CD4-positive, alpha-beta T cell treated with Interleukin-17A for 1 hour (primary cell): Measurements from ENCODE around the gene ZNF101.

Source experiments
- DNase-seq: peaks from one replicate; pipeline ENCODE4 v3.0.0-alpha.2; 2020

Gene ZNF101

DNA sequence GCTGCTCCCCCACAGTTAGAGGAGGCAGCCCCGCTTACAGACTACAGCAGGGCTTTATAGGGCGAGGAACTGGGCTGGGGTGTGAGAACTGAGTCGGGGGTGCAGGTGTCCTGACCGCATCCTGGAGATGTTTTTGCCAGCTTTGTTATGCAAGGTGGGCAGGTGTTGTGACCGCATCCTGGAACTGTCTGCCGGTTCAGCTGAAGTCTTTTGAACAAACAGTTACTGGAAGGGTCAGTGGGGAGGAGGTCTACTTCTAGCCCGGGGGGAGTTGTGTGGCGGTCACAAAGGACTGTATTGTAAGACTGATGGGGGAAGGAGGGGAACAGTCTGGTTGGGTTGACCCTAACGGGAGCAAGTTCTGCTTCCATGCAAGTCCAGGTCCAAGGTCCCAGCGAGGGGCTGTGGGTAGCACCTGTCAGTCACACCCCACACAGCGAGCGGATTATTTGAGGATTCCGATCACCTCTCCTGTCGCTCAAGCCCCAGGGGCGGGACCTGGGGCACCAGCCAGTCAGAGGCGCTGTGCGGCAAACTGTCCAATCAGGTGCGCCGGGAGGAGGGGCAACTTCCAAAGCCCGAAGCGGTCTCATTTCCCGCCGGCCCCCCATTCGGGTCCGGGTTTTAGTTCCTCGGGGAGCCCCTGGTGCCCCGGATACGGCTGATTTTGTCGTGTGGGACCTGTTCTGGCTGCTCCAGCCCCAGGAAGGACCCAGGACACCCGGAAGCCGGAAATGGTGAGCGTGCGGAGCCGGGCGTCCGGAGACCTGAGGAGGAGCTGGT lies at the start of gene ZNF101:
Gene ZNF101 (plus strand): TSS at position 610 of the 783 bp plus-strand sequence. CDS start 125 bp downstream, at position 735.
- DNase-seq, result peak; percentile 96

DNA sequence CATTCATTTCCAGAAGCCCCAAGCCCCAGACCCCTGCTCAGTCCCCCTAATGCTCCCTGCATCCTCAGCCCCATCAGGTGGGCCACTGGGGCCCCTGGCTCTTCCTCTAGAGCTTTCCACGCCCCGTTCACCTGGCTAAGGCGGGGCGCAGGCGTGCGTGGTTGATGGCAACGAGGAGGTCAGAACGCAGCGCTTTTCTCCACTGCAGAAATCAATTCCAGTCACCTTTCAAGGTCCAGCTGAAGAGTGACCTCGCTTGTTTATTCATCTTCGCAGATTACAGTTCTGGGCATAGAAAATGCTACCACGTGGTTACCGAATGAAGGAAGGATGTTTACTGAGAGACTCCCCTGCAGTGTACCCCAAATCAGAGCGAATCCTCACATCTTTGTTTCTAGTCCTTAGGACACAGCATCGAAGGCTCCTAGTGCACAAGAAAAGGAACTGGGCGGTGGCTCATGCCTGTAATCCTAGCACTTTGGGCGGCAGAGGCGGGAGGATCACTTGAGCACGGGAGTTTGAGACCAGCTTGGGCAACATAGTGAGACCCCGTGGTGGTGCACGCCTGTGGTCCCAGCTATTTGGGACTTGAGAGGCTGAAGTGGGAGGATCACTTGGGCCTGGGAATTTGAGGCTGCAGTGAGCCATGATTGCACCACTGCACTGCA lies 49.3 kb upstream of the ZNF101 start:
- no peak for DNase-seq

DNA sequence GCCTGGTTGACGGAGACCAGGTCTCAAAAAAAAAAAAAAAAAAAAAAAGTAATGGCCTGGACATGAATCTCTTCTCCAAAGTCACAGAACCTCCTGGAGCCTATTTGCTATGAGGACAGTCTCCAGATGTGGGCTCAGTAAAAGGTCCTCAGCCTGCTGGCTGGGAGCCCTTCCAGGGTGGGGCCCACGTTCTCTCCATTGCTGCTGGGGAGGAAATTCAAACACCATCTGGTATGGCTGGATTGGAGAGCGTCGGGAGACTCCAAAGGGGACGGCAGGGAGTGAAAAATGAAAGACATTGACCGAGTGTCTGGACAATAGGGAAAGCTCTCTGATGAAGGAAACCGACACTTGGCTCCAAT lies 48.8 kb upstream of the ZNF101 start:
- no peak for DNase-seq

DNA sequence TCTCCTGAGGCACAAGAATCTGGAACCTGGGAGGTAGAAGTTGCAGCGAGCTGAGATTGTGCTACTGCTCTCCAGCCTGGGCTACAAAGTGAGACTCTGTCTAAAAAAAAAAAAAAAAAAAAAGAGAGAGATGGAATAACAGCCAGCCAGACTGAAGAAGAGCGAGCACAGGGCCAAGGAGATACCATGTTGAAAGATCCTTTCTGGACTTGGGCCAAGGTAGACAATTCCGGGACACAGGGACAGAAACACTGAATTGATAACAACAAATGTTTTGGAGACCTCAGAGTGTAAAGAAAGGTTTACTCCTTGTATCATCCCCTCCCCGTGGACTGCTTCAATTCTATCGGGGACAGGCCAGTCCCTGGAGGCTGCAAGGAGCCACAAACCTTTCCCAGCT lies 45.3 kb upstream of the ZNF101 start:
- DNase-seq, result no peak

DNA sequence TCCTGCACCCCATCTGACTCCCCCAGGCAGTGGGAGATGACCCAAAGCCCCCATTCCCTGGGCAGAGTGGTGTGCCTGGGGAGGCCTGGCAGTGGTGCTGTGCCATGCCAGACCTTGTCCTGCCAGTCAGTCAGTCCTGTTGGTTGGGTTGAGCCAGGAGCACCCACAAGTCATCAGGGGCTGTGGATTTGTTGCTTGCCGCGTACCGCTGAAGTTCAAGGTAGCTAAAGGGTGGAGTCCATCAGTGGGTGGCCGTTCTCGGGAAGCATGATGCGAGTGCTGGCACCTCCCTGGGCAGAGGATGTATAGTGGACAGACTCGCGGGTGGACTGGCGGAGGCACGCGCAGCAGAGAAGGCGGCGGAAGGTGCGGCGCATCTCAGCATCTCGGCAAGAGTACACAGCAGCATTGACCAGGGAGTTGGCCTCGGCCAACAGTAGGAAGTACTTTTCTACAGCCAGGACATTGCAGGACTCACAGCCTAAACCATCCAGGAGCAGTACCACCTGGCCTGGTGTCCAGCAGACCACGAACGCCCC lies 44.5 kb upstream of the ZNF101 start:
- no peak for DNase-seq

DNA sequence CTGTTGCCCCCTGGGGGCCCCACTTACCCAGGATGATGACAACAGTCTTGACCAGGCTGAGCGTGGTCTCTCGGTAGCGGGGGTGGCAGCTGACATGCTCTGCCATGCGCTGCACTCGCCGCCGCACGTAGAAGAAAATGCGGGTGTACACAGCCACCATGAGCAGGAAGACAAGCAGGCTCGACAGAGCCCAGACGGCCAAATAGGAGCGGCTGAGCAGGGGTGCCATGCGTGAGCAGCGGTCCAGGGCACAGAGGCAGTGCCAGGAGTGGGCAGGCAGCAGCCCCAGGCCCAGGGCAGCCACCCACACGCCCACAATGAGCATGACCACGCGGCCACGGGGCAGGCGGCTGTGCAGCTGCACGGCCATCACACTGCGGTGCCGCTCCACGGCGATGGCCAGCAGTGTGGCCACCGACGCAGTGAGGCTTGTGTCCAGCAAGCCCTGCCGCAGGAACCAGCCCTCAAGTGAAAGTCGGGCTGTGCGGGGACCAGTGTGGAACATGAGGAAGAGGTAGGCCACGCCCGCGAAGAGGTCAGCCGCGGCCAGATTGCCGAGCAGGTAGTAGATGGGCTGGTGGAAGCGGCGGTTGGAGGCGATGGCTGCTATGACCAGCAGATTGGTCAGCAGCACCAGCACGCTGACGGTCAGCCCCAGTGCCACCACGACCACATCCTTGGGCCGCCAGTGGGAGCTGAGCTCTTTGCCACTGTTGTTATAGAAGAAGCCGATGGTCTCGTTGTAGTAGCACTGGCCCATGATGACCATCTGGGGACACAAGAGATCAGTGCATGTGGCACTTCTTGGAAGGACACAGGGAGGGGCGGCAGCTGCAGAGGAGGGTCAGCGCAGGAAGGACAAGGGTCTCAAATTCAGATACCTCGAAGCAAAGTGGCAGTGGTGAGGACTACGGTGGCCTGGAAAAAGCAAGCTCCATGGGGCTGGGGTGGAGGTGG lies 41.8 kb upstream of the ZNF101 start:
- DNase-seq, result no peak

DNA sequence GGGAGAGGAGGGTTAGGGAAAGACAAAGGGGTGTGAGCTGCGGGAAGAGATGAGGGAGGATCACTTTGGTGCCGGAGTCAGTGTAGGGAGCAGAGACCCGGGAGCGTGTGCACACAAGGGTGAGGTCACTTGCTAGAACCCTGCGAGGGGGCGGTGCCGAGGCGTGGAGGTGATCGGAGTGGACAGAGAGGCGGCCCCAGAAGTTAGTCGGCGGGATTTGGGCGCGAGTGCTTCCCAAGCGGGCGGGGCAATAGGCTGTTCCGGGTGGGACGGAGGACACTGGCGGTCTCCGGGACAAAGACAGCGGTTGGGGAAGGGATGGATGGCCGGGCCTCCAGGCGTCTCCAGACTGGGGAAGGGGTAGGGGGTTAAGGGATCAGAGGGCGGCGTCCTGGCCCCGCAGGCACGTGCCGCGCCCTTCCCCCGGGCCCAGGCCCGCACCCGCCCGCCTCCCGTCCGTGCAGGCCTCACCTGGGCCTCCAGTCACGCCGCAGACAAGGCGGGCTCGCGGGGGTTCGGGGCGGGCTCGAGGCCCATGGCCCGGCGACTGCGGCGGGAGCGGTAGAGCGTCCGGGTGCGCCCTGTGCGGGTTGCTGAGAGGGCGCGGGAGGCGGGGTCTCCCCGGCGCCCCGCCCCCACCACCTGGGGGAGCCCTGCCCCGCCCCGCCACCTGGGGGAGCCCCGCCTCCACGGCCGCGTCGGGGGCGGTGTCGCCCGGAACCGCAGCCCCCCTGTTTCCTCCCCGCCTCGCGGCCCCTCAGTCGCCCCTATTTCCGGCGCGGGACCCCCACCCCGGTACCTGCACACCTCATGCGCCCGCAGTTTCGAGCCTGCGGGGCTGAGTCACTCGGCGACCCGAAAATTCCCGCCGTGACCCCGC lies 40.8 kb upstream of the ZNF101 start, which contains the start of gene LPAR2:
Gene LPAR2 (minus strand): TSS at position 600 of the 880 bp plus-strand sequence. CDS start 945 bp downstream, outside the sequence.
- DNase-seq, result peak; percentile 81

DNA sequence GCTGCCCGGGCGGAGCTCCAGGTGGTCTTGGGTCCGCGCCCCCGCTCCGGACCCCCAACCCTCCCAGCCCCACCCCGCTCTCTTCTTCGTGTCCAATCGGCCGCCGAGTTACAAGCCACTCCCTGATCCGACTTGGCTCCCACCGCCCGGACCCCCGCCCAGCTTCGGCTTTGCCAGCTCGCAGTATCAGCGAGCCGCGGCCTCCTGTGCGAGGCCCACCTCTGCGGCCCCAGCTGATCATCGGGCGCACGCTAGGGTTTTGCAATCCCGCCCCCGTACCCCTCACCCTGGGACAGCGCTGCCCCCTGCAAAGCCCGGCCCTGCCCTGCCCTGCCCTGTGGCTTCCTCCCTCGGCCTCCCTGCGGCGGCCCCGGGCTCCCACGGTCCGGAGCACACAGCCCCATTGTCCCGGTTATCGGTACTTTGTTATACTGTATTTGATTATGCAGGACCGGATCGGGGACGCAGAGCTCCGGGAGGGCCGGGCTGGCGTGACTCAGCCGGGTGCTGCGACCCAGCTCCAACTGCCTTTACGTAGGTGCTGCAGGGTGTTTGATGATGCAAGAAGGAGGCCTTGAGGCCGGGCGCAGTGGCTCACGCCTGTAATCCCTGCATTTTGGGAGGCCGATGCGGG lies 40.0 kb upstream of the ZNF101 start:
- DNase-seq, result peak; percentile 31

DNA sequence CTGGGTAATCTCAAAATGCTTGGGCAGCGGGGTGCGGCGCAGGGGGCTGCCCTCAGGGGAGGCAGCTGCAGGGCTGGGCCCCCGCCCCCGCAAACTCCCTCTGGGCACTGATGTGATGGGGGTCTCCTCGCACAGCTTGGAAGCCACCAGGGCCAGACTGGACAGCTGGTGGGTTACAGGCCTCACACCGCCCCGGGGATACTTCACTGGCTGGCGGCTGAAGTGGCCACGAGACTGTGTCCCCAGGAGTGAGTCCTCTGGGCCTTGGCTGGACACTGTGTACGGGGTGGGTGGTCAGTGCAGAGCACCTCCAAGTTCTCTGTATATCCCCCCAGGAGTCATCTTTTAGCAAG lies 38.6 kb upstream of the ZNF101 start:
- DNase-seq, result no peak

DNA sequence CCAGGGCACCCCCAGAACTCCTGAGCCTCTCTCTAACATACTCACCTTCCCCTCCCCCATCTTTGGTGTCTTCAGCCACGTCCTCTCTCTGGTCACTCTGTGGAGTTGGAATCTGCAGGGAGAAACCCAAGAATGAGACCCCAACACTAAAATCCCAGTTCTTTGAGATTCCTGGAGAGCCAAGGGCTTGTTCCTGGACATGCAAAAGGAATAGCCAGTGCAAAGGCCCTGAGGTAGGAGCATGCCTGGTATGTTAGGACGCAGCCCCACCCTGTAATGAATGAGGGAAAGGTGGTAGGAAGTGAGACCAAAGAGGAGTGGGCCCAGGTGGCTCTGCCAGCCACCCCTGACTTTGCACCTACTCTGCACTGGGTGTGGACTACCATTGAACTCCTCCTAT lies 38.2 kb upstream of the ZNF101 start:
- no peak for DNase-seq

DNA sequence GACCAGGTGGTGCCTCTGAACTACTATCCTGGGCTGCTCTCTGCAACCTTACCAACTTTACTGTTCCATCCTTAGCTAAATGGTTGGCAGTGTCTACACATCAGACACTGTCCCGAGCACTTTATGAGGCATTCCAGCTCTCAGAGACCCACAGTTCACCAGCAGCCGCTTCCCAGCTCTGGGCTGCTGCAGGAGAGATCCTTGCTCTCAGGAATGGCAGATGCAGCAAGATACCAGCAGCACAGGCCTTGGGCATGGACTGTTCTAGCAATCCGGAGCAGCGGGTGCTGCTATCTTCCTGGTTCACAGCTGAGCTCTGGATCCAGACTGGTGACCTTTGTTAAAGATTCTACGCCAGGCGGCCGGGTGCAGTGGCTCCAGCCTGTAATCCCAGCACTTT lies 37.3 kb upstream of the ZNF101 start:
- no peak for DNase-seq

DNA sequence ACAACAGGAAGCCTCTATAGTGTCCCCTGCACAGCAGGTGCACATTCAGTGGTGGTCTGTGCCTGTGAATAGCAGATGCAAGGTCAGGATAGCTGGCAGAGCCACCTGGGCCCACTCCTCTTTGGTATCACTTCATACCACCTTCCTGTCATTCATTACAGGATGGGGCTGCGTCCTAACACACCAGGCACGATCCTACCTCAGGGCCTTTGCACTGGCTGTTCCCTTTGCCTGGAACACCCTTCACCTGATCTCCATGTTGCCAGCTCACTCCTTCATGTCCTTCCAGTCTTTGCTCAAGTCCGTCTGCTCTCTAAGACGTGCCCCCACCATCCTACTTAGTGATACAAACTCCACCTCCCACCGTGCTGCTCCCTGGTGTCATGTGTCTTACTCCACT lies 36.0 kb upstream of the ZNF101 start:
- DNase-seq, result no peak

DNA sequence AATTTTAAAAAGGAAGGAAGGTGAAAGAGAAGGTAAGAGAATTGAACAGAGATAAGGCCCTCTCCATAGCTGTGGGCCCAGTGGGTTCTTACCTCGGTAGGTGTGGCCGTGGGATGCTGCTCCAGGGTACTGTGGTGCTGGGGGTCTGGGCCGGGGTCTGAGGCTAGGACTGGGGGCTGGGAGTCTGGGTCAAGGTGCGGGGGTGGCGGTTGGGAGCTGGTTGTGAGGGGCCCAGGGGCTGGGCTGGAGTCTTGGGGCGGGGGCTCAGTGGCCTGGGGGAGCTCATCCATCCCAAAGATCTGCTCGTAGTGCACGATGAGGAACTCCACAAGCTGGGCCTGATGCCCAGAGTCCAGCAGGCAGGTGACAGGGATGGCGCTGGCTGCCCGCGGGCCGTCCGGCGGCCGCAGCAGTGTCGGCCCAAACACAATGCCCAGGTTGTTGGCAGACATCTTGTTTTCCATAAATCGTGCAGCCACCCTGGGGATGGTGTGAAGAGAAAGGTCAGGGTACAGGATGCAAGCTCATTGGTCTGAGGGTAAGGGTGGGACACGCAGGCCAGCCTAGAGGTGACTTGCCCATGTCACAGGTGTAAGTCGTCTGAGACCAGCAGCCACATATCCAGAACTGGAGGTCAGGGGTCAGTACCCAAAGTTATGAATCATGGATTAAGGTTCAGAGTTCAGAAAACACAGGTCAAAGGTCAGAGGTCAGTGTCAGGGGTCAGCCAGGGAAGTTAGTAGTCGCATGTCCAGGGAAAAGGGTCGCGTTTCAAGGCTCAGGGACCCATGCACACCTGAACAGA lies 34.7 kb upstream of the ZNF101 start:
- no peak for DNase-seq

DNA sequence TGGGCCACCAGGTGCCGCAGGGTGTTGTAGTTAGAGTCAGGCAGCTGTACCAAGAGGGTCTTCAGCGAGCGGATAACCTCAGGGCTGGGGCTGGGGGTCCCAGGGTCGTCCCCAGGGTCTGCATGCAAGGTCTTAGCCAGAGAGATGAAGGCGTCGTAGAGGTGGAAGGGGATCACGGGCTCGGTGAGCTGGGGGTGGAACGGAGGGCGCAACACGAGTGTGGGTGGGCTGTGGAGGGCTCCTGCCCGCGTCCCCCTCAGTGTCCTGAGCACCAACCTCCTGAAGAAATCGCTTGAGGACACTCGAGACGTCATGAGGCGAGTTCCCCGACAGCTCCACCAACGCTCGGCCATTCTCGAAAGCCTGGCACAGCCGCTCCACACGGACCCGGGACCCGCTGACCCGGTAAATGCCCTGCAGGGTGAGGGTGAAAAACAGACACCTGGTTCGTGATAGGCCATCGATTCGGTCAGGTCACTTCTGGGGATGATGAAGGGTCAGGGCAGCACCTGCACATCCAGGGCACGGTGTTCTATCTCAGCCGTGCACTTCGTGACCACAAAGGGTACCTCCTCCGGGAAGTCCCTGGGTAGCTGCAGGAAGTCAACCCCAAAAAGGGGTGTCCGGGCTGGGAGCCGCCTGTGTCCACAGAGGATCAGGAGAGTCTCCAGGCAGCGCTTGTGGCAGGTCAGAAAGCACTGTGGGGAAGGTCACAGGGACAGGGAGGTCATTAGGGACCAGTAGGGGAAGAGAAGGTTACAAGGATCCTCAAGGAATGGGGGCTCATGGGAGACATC lies 33.9 kb upstream of the ZNF101 start:
- no peak for DNase-seq

DNA sequence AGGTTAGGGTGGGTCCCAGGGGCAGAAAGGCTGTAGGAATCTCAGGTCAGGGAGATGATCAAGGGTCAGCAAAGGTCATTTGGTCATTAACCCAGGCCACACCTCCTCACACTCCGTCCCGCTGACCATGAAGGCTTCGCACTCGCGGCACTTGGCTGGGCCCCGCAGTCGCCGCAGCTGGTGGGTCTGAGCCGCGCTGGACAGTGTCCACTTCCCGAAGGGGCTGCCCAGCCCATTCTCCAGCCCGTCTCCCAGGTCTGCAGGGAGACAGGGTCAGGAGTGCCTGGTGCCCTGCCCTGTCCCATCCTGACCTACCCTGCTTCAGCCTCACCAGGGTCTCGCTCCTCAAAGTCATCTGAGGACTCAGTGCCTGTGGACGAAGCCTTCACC lies 33.3 kb upstream of the ZNF101 start:
- DNase-seq, result no peak

DNA sequence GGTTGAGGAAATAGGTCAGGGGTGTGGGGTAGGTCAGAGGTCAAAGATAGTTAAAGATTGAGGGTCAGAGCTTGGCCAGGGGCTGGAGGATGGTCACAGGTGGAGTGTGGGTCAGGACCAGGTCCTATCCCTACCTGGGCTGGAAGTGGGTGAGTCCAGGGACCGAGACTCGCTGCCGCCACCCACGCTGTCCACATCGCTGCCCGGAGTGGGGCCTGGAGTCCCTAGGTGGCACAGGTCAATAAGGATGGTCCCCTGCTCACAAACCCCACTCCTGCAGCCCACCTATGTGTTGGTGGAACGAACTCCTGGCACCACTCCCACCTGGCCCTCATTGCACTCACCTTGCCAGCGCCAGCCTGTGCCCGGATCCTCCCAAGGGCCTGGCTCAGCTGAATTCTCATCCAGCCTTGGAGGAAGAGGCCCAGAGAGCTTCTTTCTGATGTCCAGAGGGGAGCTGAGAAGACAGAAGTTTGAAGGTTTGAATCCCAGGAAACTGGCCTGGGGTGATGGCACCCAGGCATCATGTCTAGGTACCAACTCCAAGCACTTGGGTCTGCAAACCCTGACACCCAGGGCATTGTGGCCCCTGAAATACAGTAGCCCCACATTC lies 32.0 kb upstream of the ZNF101 start:
- no peak for DNase-seq

DNA sequence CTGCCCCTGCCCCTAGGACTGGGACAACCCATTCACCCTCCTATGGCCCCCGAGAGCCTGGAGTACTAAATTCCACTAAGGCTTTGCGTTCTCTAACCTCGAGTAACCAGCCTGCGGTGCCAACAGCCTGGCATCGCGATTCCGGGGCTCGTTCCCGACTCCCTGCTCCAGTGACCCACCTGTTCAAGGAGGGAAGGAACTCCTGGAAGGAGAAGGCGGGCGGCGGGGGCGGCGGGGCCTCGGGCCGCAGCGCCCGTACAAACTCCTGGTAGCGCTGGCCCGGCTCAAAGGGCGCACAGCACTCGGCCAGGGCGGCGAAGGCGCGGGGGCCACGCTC lies 31.5 kb upstream of the ZNF101 start:
- DNase-seq, result no peak

DNA sequence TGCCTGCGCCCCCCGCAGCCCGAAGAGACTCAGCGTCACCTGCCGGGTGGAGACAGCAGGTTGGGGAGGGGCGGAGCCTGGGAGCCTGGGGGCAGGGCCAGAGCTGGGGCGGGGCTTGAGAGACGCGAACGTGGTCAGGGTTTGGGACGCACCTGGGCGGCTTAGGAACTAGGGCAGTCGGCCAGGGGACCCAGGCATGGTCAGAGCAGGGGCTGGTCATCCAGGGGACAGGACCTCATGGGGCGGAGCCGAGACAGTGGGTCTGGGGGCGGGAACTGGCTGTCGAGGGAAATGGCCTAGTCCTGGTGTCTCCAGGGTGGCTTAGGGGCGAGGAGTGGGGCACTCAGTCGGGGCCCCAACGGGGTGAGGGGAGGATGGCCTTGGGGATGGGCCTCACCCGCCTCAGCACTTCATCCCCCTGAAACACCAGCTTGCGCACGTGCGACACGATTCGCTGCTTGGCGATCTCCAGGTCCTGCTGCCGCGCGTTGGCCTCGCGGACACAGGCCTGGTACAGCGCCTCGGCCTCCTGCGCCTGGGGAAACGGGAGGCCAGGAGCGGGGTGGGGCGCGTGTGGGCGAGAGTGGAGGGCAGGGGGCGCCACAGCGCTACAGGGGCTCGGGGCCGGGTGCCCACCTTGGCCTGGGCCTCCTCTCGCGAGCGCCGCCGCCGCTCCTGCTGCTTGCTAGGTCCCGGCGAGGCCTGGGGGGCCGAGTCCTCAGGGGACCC lies 31.0 kb upstream of the ZNF101 start:
- no peak for DNase-seq
